Hematopoietic multipotent progenitor cell treated with erythropoietin and hydrocortisone succinate and interleukin-3 and kit ligand, for 15 days (in vitro differentiated cells): ENCODE data around the gene SLC7A4.
"Not testable (repeated sequence)": the region's sequence is repeated elsewhere in the genome, so short reads cannot be mapped to it uniquely, and the experiment has no call there.

ENCODE experiments used
- DNase-seq: peaks from one replicate; pipeline ENCODE4 v3.0.0-alpha.2; 2015; ENCODE audit warnings: low spot score

Gene SLC7A4

GRCh38 chr22:21042978-21043859 is 10.9 kb upstream of the SLC7A4 start:
- DNase-seq: no peak

DNA sequence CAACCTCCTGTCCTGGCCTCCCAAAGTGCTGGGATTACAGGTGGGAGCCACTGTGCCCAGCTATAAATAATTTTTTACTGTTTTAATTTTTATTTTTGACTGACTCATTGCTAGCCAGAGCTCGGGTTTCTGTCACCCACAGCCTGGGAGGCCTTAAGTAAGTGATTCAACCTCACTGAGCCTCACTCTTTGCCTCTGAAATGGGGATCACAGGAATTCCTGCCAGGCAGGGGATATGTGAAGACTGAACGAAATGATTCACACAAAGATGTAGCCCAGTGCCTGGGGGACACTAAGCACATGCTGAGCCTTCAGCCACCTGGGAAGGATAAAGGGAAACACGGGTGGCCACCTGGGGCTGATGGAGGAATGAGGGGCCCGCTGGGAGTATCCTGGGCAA is 9.6 kb upstream of the SLC7A4 start:
- DNase-seq: no peak

GRCh38 chr22:21039158-21039557 is 6.8 kb upstream of the SLC7A4 start:
- not testable (repeated sequence) for DNase-seq

- DNase-seq: no peak
These were observed 6.0 kb upstream of the SLC7A4 start for GRCh38 chr22:21038405-21038804.

DNA sequence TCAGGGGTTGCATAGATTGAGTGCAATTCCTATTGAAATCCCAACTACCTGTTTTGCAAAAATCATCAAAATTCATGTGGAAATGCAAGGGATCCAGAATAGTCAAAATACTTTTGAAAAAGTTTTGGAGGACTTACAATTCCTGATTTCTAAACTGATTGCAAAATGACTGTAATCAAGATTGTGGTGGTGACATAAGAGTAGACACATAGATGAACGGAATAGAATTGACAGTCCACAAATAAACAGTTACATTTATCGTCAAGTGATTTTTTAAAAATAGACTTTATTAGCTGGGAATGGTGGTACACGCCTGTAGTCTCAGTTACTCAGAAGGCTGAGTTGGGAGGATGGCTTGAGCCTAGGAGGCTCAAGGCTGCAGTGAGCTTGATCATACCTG is 2.6 kb upstream of the SLC7A4 start:
- DNase-seq: no peak

DNA sequence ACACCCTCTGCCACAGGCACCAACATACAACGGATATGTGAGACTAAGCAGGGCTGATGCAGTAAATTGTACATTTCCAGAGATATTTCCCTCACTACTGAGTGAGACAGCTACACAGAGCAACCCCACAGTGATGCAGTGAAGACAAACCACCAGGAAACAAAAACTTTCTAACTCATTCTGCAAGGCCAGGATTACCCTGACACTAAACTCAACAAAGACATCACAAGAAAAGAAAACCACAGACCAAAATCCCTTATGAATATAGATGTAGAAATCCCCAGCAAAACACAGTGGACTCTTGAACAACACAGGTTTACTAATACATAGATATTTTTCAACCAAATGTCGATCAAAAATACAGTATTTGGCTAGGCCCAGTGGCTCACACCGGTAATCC is 1.5 kb upstream of the SLC7A4 start:
- no peak for DNase-seq

DNA sequence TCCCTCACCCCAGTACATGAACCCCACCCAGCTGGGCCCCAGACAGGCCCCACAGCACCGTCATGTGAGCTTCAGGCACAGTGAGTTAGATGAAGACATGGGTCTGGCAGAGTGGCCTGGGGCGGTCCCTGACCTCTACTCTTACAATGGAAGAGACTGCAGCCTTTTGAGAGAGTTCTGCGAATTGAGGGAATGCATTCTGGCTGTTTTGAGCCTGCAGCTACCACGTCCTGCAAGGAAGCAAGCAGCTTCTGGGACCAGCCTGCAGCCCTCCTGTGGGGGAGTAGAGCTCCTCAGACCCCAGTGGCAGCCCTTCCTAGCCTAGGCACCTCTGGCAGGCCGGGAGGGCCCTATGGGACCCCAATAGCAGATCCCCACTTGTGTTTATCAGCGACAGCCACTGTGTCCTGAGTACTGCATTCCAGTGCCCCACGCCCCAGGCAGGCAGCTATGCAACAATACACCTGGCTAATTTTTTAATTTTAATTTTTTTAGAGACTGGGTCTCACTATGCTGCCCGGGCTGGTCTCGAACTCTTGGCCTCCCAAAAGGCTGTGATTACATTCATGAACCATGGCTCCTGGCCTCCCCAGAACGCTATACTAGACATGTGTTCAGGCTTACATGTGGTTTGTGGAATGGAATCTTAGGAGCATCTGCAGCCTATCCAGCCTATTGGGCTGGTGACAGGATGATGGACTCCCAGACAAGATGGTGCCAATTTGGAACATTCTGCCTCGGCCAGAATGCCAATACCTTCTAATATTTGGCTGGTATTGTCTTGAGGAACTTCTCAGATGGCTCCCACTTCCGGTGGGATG is 717 bp upstream of the SLC7A4 start:
- no peak for DNase-seq

- DNase-seq: no peak
These were observed 770 bp downstream of the SLC7A4 start for GRCh38 chr22:21031545-21032036.

DNA sequence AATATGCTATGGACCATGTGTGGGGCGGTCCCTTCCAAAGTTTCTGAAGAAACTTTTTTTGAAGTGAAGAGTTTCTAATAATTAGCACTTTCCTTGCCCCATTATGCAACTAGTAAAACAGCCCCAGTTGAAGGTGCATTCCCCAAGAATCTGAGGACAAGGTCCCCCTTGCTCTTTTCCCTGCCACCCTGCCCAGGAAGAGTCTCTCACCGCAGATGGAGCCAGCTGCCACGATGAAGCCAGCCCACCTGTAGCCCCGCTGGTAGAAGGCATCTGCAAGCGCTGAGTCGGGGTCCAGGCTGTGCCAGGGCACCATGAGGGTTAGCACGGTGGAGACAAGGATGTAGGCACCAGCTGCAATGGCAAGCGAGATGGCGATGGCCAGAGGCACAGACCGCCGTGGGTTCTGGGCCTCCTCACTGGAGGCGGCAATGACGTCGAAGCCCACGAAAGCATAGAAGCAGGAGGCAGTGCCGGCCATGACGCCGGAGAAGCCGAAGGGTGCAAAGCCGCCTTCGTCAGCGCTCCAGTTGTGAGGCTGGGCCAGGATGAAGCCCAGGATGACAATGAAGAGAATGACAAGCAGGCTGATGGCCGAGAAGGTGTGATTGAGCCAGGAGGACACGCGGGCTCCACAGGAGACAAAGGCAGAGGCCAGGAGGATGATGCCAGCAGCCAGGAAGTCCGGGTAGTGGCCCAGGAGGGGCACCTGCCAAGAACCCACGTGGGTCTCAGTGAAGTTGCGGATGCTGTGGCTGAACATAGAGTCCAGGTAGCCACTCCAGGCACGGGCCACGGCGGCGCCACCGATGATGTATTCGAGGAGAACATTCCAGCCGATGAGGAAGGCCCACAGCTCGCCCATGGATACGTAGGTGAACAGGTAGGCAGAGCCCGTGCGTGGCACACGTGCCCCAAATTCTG is 1.5 kb downstream of the SLC7A4 start:
- no peak for DNase-seq

DNA sequence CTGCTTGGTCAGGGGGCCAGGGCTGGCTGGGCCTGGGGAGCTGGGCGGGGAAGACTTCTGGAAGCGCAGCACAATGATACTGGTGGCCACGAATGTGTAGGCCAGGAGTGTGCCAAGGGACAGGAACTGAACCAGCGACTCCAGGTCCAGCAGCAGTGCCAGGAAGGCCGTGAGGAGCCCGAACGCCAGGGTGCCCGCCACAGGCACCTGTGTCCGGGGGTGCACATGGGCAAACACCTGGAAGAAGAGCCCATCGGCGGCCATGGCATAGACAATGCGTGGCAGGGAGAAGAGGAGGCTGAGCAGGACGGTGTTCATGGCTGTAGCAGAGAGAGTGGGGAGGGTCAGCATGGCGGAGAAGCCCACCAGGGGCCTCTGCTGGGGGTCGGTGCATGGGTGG is 2.3 kb downstream of the SLC7A4 start:
- no peak for DNase-seq

GRCh38 chr22:21029486-21030025 is 2.8 kb downstream of the SLC7A4 start:
- no peak for DNase-seq

DNA sequence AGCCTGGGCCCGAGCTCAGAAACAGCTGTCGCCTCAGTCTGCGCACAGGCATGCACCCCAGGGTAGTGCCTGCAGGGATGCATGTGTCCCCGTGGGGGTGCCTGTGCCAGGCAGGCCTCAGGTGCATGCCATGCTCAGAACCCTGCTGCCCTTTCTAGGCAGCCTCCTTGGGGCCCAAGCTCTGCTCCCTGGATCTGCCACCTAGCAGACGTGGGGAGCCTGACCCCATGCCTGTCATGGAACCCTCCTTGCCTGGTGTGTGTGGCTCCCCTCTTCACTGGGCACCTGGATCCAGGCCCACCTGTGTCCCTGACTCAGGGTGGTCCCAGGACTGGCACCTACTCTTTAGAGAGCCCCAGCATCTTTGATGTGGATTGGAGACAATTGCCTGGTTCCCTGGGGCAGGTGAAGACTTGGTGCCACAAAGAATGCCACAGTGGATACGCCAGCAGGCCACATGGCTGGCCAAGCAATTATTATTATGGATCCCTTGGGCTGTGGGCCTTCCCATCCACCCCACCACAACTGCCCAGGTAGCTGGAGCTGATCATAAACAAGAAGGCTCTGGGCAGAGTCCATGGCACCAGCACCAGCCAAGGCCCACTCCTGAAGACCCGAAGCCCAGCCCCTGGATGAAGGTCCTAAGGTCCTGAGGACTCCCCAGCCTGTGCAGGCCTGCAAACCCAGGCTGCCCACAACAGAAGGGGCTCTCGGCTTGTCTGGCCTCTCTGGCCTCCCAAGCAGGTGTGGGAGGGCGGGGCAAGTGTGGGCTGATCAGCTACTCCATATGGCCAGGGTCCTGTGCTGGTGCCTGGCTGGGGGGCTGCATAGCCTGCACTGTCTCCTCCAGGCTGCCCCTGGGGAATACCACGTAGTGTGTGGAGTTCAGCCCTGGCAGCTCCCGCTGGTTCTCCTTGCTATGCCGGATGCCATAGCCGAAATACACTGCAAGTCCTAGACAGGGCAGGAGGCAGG is 3.8 kb downstream of the SLC7A4 start:
- DNase-seq: no peak

- DNase-seq: no peak
These were observed 5.3 kb downstream of the SLC7A4 start for GRCh38 chr22:21026783-21027692.

DNA sequence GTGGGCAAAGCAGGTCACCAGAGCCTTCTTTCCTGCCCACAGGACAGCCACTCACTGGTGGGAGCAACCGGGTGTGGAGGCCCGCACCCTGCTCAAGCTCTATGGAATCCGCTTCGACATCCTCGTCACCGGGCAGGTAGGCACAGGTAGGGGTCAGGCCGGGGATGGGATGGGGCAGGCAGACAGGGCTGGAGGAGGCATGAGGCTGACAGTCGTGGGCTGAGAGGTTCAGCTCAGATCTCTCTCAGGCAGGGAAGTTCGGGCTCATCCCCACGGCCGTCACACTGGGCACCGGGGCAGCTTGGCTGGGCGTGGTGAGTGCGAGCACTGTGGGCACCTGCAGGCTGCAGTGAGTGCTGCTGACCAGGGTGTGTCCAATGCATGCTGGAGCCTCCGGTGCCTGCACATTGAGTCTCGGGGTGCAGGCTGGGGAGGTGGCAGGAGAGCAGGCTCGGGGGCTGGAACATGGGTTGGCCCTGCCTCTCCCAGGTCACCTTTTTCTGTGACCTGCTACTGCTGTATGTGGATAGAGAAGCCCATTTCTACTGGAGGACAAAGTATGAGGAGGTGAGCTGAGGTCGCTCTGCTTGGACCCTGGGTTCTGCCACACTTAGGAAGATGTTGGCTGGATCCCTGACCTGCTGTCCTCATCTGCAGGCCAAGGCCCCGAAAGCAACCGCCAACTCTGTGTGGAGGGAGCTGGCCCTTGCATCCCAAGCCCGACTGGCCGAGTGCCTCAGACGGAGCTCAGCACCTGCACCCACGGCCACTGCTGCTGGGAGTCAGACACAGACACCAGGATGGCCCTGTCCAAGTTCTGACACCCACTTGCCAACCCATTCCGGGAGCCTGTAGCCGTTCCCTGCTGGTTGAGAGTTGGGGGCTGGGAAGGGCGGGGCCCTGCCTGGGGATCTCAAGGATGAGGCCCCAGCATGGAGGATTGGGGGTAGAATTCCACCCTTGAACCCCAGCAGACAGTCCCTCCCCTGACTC is 6.3 kb downstream of the SLC7A4 start:
- no peak for DNase-seq

- no peak for DNase-seq
These were observed 7.1 kb downstream of the SLC7A4 start for GRCh38 chr22:21025266-21025665.

DNA sequence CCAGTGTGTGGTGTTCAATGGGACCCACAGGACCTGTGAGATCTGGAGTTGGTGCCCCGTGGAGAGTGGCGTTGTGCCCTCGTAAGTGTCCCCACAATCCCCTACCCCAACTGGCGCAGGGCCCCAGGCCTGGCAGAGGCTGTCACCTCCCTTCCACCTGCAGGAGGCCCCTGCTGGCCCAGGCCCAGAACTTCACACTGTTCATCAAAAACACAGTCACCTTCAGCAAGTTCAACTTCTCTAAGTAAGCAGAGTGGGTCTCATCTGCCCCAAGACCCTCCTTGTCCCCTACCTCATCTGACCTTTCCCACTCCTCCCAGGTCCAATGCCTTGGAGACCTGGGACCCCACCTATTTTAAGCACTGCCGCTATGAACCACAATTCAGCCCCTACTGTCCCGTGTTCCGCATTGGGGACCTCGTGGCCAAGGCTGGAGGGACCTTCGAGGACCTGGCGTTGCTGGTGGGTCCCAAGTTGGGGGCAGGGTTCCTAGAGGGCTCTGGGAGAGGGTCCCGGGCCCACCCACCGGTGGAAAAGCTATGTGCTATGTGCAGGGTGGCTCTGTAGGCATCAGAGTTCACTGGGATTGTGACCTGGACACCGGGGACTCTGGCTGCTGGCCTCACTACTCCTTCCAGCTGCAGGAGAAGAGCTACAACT is 9.3 kb downstream of the SLC7A4 start:
- no peak for DNase-seq

DNA sequence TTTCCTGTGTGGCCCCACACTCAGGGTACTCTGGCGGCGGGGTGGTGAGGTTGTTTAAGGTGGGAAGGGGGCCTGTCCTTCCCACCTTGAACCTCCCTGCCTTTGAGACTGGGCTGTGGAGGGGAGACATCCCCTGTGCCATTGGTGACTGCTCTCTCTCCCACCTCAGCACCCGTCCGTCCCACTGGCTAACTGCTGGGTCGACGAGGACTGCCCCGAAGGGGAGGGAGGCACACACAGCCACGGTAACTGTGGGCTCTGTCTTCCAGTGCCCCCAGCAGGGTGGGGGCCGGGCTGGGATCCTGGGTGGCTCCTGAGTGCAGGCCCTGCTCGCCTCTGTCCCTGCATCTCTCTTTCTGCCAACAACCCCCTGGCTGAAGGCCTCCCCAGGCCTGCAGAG is 9.9 kb downstream of the SLC7A4 start:
- no peak for DNase-seq
